GM23338 (cell line): ENCODE measurements around the gene AQP1. TPM values are rescaled to one million over a fixed set of nuclear protein-coding genes. Genes with fewer than 3 reads are reported as not detected.

ENCODE experiments used
- ATAC-seq: fragments of 200-7000 bp; cut with Tn5 transposase; 3 replicates; pipeline ENCODE4 v1.9.1; 2020
- DNase-seq: peaks from one replicate; pipeline ENCODE4 v3.0.0-alpha.2; 2015; ENCODE audit warnings: low spot score
- H2AFZ ChIP-seq: fragments of 200-600 bp; sonication (generic); 2 replicates; pipeline ENCODE4 v1.8.0; 2016; ENCODE audit warnings: antibody characterized with exemption, mild to moderate bottlenecking, moderate library complexity
- H3F3A ChIP-seq: fragments of 200-600 bp; sonication (generic); replicated peaks from 2 replicates; pipeline ENCODE4 v1.8.0; 2017; ENCODE audit warnings: antibody characterized with exemption, mixed run types, low read depth
- H3K27ac ChIP-seq: fragments of 200-600 bp; sonication (generic); 2 replicates; pipeline ENCODE4 v1.6.1; 2016; ENCODE audit warnings: low read depth
- H3K27me3 ChIP-seq: fragments of 200-600 bp; sonication (generic); 2 replicates; pipeline ENCODE4 v1.8.0; 2016; ENCODE audit warnings: mild to moderate bottlenecking, mixed run types, moderate library complexity; ENCODE audit not compliant: insufficient read depth
- H3K36me3 ChIP-seq: fragments of 200-600 bp; sonication (generic); 2 replicates; pipeline ENCODE4 v1.8.0; 2016; ENCODE audit warnings: mild to moderate bottlenecking; ENCODE audit not compliant: insufficient read depth
- H3K4me1 ChIP-seq: fragments of 200-600 bp; sonication (generic); 2 replicates; pipeline ENCODE4 v1.8.0; 2016; ENCODE audit warnings: mild to moderate bottlenecking, moderate library complexity; ENCODE audit not compliant: insufficient read depth
- H3K4me2 ChIP-seq: fragments of 200-600 bp; sonication (generic); 2 replicates; pipeline ENCODE4 v1.7.1; 2017; ENCODE audit warnings: mixed run types
- H3K4me3 ChIP-seq: fragments of 200-600 bp; sonication (generic); 2 replicates; pipeline ENCODE4 v1.6.1; 2016; ENCODE audit warnings: mixed run types
- H3K79me2 ChIP-seq: fragments of 200-600 bp; sonication (generic); replicated peaks from 2 replicates; pipeline ENCODE4 v1.8.0; 2017; ENCODE audit warnings: mild to moderate bottlenecking; ENCODE audit not compliant: insufficient read depth
- H3K9me2 ChIP-seq: fragments of 200-600 bp; sonication (generic); 2 replicates; pipeline ENCODE4 v1.8.0; 2017; ENCODE audit not compliant: insufficient read depth
- H4K20me1 ChIP-seq: fragments of 200-600 bp; sonication (generic); replicated peaks from 2 replicates; pipeline ENCODE4 v1.8.0; 2017; ENCODE audit warnings: mild to moderate bottlenecking; ENCODE audit not compliant: insufficient read depth
- H3K27ac Mint-ChIP-seq: 2 replicates; pipeline ENCODE4 v1.8.0; 2020; ENCODE audit warnings: inconsistent platforms, mild to moderate bottlenecking, moderate library complexity, mixed read lengths
- H3K27me3 Mint-ChIP-seq: 3 replicates; pipeline ENCODE4 v1.8.0; 2022; ENCODE audit warnings: low read depth, mild to moderate bottlenecking, moderate library complexity, mixed read lengths, inconsistent platforms; ENCODE audit not compliant: insufficient read depth, poor library complexity
- H3K36me3 Mint-ChIP-seq: 3 replicates; pipeline ENCODE4 v1.8.0; 2021; ENCODE audit warnings: low read depth, mild to moderate bottlenecking, inconsistent platforms, moderate library complexity, mixed read lengths
- H3K4me1 Mint-ChIP-seq: 3 replicates; pipeline ENCODE4 v1.8.0; 2020; ENCODE audit warnings: mild to moderate bottlenecking, inconsistent platforms, mixed read lengths
- H3K4me3 Mint-ChIP-seq: 3 replicates; pipeline ENCODE4 v1.8.0; 2021; ENCODE audit warnings: moderate library complexity, mild to moderate bottlenecking, inconsistent platforms, mixed read lengths
- H3K9me3 Mint-ChIP-seq: 3 replicates; pipeline ENCODE4 v1.8.0; 2020; ENCODE audit warnings: moderate library complexity, mild to moderate bottlenecking, inconsistent platforms, mixed read lengths
- CREB1 ChIP-seq: fragments of 250-450 bp; sonication (Bioruptor Pico); IDR thresholded peaks from 2 replicates; pipeline ENCODE4 v1.5.0; 2020; ENCODE audit warnings: low read depth, mild to moderate bottlenecking, moderate library complexity
- EZH2 ChIP-seq: fragments of 200-600 bp; sonication (generic); IDR thresholded peaks from one replicate; pipeline ENCODE4 v1.8.0; 2017; ENCODE audit warnings: antibody characterized with exemption, mild to moderate bottlenecking, low read depth; ENCODE audit not compliant: unreplicated experiment
- EZH2phosphoT487 ChIP-seq: fragments of 200-600 bp; sonication (generic); IDR thresholded peaks from one replicate; pipeline ENCODE4 v1.8.1; 2018; ENCODE audit warnings: antibody characterized with exemption; ENCODE audit not compliant: unreplicated experiment
- JUNB ChIP-seq: IDR thresholded peaks from one replicate; pipeline ENCODE4 v1.6.1; 2016; ENCODE audit warnings: antibody characterized with exemption; ENCODE audit not compliant: unreplicated experiment
- NANOG ChIP-seq: IDR thresholded peaks from 2 replicates; pipeline ENCODE4 v1.6.1; 2016; ENCODE audit warnings: antibody characterized with exemption, borderline replicate concordance
- POLR2AphosphoS5 ChIP-seq: IDR thresholded peaks from 2 replicates; pipeline ENCODE4 v1.6.1; 2016; ENCODE audit warnings: antibody characterized with exemption, low read depth
- STAT1 ChIP-seq: IDR thresholded peaks from one replicate; pipeline ENCODE4 v1.6.1; 2016; ENCODE audit warnings: antibody characterized with exemption; ENCODE audit not compliant: unreplicated experiment
- ZNF114 ChIP-seq: fragments of 250-450 bp; sonication (Bioruptor Pico); IDR thresholded peaks from 2 replicates; pipeline ENCODE4 v1.5.0; 2020; ENCODE audit warnings: mild to moderate bottlenecking, moderate library complexity
- polyA plus RNA-seq: library from polyadenylated mRNA; unstranded; fragments of >200 nt; fragmentation: Nextera tagmentation; extraction: Ambion mirVana; gene quantifications from 2 replicates; pipeline ENCODE4 v1.2.1, GENCODE V29; 2016
- total RNA-seq: library from RNA; depleted of rRNA; stranded (reverse); fragments of >200 nt; shearing (Covaris generic); gene quantifications from 2 replicates; pipeline ENCODE4 v1.2.3, GENCODE V29; 2014
- TF ChIP-seq, protein P1 (sequence below): IDR thresholded peaks from 2 replicates; pipeline ENCODE4 v1.6.1; 2016; ENCODE audit warnings: antibody characterized with exemption
- TF ChIP-seq, protein P2 (sequence below): IDR thresholded peaks from one replicate; pipeline ENCODE4 v1.6.1; 2018; ENCODE audit warnings: antibody characterized with exemption; ENCODE audit not compliant: unreplicated experiment
- TF ChIP-seq, protein P3 (sequence below), 2 experiments: fragments of 200-600 bp in 1 of 2; sonication (generic) in 1 of 2; conservative IDR thresholded peaks; 2 replicates each; pipeline versions ENCODE4 v1.5.1 to v1.6.1; 2016 to 2017; ENCODE audit warnings: antibody characterized with exemption in 2 of 2, low read depth in 2 of 2, mild to moderate bottlenecking in 2 of 2, moderate library complexity in 1 of 2
- TF ChIP-seq, protein P4 (sequence below): fragments of 250-450 bp; sonication (Bioruptor Pico); IDR thresholded peaks from 2 replicates; pipeline ENCODE4 v1.5.0; 2020; ENCODE audit warnings: mild to moderate bottlenecking, moderate library complexity

AQP1 gene
- total and polyA plus RNA-seq, 2 experiments from 2014 or later: 0.28 TPM; not detected in 1

DNA sequence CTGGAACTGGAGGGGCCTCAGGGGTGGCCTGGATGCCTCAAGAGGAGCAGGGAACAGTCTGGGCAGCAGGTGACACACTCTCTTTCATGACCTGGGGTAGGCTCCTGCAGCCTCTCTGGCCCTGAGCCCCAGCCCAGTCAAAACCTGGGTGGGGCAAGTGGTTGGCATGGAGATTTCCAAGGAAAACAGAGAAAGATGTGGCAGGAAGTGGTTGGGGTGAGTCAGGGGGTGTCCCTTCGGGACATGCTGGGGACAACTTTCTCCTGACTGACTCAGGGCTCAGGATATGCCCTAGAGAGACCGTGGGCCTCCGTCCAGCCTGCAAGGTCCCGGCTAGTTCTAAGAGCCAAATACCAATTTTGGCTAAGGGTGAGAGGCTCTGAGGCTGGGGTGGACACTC, 2.9 kb downstream of the AQP1 start:
- Histone ChIP-seq H3K9me2 (no peaks in the 10 kb centered on the region), H3K79me2 (no peaks in the 10 kb centered on the region), H4K20me1 (no peaks in the 10 kb centered on the region), H3K27me3 (no peaks in the 10 kb centered on the region), H3K36me3 (no peaks in the 10 kb centered on the region), H3K4me1 (no peaks in the 10 kb centered on the region), H3K4me2 (no peak overlapping the region), H3K4me3 (no peak overlapping the region), H2AFZ (no peak overlapping the region), H3F3A (no peaks in the 10 kb centered on the region), H3K27ac (no peak overlapping the region)
- Mint-ChIP-seq H3K4me1 (peaks cover 31% of the 10 kb centered on the region), H3K27me3 (peaks cover 9% of the 10 kb centered on the region), H3K36me3 (no peaks in the 10 kb centered on the region; the same call in 2 of the 3 replicates), H3K4me3 (no peak overlapping the region), H3K9me3 (no peaks in the 10 kb centered on the region), H3K27ac (no peak overlapping the region)
- no peak for ATAC-seq
- DNase-seq: no peak
- TF ChIP-seq POLR2AphosphoS5 (no peak), NANOG (no peak), STAT1 (no peak), EZH2 (no peak), JUNB (no peak), ZNF114 (no peak), EZH2phosphoT487 (no peak), CREB1 (CRISPR knock-in tag) (no peak)
- TF ChIP-seq, protein P1, sequence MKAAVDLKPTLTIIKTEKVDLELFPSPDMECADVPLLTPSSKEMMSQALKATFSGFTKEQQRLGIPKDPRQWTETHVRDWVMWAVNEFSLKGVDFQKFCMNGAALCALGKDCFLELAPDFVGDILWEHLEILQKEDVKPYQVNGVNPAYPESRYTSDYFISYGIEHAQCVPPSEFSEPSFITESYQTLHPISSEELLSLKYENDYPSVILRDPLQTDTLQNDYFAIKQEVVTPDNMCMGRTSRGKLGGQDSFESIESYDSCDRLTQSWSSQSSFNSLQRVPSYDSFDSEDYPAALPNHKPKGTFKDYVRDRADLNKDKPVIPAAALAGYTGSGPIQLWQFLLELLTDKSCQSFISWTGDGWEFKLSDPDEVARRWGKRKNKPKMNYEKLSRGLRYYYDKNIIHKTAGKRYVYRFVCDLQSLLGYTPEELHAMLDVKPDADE: no peak
- TF ChIP-seq, protein P2, sequence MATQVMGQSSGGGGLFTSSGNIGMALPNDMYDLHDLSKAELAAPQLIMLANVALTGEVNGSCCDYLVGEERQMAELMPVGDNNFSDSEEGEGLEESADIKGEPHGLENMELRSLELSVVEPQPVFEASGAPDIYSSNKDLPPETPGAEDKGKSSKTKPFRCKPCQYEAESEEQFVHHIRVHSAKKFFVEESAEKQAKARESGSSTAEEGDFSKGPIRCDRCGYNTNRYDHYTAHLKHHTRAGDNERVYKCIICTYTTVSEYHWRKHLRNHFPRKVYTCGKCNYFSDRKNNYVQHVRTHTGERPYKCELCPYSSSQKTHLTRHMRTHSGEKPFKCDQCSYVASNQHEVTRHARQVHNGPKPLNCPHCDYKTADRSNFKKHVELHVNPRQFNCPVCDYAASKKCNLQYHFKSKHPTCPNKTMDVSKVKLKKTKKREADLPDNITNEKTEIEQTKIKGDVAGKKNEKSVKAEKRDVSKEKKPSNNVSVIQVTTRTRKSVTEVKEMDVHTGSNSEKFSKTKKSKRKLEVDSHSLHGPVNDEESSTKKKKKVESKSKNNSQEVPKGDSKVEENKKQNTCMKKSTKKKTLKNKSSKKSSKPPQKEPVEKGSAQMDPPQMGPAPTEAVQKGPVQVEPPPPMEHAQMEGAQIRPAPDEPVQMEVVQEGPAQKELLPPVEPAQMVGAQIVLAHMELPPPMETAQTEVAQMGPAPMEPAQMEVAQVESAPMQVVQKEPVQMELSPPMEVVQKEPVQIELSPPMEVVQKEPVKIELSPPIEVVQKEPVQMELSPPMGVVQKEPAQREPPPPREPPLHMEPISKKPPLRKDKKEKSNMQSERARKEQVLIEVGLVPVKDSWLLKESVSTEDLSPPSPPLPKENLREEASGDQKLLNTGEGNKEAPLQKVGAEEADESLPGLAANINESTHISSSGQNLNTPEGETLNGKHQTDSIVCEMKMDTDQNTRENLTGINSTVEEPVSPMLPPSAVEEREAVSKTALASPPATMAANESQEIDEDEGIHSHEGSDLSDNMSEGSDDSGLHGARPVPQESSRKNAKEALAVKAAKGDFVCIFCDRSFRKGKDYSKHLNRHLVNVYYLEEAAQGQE: no peak
- TF ChIP-seq, protein P3, sequence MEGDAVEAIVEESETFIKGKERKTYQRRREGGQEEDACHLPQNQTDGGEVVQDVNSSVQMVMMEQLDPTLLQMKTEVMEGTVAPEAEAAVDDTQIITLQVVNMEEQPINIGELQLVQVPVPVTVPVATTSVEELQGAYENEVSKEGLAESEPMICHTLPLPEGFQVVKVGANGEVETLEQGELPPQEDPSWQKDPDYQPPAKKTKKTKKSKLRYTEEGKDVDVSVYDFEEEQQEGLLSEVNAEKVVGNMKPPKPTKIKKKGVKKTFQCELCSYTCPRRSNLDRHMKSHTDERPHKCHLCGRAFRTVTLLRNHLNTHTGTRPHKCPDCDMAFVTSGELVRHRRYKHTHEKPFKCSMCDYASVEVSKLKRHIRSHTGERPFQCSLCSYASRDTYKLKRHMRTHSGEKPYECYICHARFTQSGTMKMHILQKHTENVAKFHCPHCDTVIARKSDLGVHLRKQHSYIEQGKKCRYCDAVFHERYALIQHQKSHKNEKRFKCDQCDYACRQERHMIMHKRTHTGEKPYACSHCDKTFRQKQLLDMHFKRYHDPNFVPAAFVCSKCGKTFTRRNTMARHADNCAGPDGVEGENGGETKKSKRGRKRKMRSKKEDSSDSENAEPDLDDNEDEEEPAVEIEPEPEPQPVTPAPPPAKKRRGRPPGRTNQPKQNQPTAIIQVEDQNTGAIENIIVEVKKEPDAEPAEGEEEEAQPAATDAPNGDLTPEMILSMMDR (conservative IDR thresholded peaks at IDR 0.05; ENCODE audit: low read depth in 2 of 2): no peak
- TF ChIP-seq, protein P4, sequence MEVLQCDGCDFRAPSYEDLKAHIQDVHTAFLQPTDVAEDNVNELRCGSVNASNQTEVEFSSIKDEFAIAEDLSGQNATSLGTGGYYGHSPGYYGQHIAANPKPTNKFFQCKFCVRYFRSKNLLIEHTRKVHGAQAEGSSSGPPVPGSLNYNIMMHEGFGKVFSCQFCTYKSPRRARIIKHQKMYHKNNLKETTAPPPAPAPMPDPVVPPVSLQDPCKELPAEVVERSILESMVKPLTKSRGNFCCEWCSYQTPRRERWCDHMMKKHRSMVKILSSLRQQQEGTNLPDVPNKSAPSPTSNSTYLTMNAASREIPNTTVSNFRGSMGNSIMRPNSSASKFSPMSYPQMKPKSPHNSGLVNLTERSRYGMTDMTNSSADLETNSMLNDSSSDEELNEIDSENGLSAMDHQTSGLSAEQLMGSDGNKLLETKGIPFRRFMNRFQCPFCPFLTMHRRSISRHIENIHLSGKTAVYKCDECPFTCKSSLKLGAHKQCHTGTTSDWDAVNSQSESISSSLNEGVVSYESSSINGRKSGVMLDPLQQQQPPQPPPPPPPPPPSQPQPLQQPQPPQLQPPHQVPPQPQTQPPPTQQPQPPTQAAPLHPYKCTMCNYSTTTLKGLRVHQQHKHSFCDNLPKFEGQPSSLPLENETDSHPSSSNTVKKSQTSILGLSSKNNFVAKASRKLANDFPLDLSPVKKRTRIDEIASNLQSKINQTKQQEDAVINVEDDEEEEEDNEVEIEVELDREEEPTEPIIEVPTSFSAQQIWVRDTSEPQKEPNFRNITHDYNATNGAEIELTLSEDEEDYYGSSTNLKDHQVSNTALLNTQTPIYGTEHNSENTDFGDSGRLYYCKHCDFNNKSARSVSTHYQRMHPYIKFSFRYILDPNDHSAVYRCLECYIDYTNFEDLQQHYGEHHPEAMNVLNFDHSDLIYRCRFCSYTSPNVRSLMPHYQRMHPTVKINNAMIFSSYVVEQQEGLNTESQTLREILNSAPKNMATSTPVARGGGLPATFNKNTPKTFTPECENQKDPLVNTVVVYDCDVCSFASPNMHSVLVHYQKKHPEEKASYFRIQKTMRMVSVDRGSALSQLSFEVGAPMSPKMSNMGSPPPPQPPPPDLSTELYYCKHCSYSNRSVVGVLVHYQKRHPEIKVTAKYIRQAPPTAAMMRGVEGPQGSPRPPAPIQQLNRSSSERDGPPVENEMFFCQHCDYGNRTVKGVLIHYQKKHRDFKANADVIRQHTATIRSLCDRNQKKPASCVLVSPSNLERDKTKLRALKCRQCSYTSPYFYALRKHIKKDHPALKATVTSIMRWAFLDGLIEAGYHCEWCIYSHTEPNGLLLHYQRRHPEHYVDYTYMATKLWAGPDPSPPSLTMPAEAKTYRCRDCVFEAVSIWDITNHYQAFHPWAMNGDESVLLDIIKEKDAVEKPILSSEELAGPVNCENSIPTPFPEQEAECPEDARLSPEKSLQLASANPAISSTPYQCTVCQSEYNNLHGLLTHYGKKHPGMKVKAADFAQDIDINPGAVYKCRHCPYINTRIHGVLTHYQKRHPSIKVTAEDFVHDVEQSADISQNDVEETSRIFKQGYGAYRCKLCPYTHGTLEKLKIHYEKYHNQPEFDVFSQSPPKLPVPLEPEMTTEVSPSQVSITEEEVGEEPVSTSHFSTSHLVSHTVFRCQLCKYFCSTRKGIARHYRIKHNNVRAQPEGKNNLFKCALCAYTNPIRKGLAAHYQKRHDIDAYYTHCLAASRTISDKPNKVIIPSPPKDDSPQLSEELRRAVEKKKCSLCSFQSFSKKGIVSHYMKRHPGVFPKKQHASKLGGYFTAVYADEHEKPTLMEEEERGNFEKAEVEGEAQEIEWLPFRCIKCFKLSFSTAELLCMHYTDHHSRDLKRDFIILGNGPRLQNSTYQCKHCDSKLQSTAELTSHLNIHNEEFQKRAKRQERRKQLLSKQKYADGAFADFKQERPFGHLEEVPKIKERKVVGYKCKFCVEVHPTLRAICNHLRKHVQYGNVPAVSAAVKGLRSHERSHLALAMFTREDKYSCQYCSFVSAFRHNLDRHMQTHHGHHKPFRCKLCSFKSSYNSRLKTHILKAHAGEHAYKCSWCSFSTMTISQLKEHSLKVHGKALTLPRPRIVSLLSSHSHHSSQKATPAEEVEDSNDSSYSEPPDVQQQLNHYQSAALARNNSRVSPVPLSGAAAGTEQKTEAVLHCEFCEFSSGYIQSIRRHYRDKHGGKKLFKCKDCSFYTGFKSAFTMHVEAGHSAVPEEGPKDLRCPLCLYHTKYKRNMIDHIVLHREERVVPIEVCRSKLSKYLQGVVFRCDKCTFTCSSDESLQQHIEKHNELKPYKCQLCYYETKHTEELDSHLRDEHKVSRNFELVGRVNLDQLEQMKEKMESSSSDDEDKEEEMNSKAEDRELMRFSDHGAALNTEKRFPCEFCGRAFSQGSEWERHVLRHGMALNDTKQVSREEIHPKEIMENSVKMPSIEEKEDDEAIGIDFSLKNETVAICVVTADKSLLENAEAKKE: no peak
